GM18868 (cell line): ENCODE data around the gene WWP2.
A peak's percentile ranks its signal among the peaks of the same experiment; 100 is the strongest.
"Not testable (repeated sequence)": the region's sequence is repeated elsewhere in the genome, so short reads cannot be mapped to it uniquely, and the experiment has no call there.

Experiments used
- ATAC-seq: cut with Tn5 transposase; IDR thresholded peaks from one replicate; pipeline ENCODE4 v1.9.1; 2021; ENCODE audit warnings: mild to moderate bottlenecking, moderate library complexity; ENCODE audit not compliant: unreplicated experiment

The WWP2 gene

GRCh38 chr16:69793526-69793925 lies 31.4 kb downstream of the WWP2 start:
- ATAC-seq = no peak

- ATAC-seq = no peak
Measured at GRCh38 chr16:69794486-69794885, 32.4 kb downstream of the WWP2 start.

GRCh38 chr16:69796285-69797118 lies 34.4 kb downstream of the WWP2 start:
- no peak for ATAC-seq

GRCh38 chr16:69798466-69798865 lies 36.3 kb downstream of the WWP2 start:
- ATAC-seq = no peak

GRCh38 chr16:69799611-69800031 lies 37.5 kb downstream of the WWP2 start:
- no peak for ATAC-seq

- no peak for ATAC-seq
Measured at GRCh38 chr16:69804297-69804696, 42.2 kb downstream of the WWP2 start.

GRCh38 chr16:69806776-69807175 lies 44.6 kb downstream of the WWP2 start:
- ATAC-seq = not testable (repeated sequence)

GRCh38 chr16:69812688-69813014 lies 50.5 kb downstream of the WWP2 start:
- ATAC-seq = no peak

GRCh38 chr16:69814078-69814477 lies 51.9 kb downstream of the WWP2 start:
- no peak for ATAC-seq

GRCh38 chr16:69814561-69814960 lies 52.4 kb downstream of the WWP2 start:
- no peak for ATAC-seq

GRCh38 chr16:69815216-69815883 lies 53.2 kb downstream of the WWP2 start:
- ATAC-seq = not testable (repeated sequence)

- no peak for ATAC-seq
Measured at GRCh38 chr16:69816996-69817395, 54.9 kb downstream of the WWP2 start.

- no peak for ATAC-seq
Measured at GRCh38 chr16:69818891-69819545, 56.9 kb downstream of the WWP2 start.

- no peak for ATAC-seq
Measured at GRCh38 chr16:69820926-69821541, 58.9 kb downstream of the WWP2 start.

- ATAC-seq = no peak
Measured at GRCh38 chr16:69821844-69822173, 59.7 kb downstream of the WWP2 start.

GRCh38 chr16:69822174-69822935 lies 60.2 kb downstream of the WWP2 start:
- no peak for ATAC-seq

GRCh38 chr16:69823831-69824563 lies 61.9 kb downstream of the WWP2 start:
- peak; percentile 78 for ATAC-seq

- ATAC-seq = not testable (repeated sequence)
Measured at GRCh38 chr16:69824564-69825142, 62.5 kb downstream of the WWP2 start.

GRCh38 chr16:69827524-69827923 lies 65.4 kb downstream of the WWP2 start:
- no peak for ATAC-seq

GRCh38 chr16:69829338-69829737 lies 67.2 kb downstream of the WWP2 start:
- ATAC-seq = no peak
